ENCODE results near the gene MYO9B.

DNA sequence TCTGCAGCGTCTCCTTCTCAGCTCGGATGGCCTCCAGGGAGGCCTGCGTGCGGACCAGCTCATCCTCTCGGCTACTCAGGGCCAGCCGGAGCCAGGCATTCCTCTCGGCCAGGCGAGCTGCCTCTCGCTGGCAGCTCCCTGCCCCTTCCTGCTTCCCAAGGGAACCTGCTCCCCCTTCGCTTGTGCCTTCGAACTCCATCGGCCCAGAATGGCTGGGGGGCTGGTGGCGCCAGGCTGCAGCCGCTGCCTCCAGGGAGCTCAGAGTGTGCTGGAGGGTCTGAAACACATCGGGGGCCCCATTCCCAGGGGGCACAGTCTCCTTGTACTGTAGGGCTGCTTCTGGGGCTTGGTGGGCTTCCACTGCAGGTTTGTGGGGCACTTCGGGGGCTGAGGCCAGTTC, 187.0 kb downstream of the MYO9B start:
- TF ChIP-seq POLR2AphosphoS5 (IDR thresholded peaks at IDR 0.05; ENCODE audit: borderline replicate concordance, low read depth, low read length) (no peak), EZH2 (IDR thresholded peaks at IDR 0.05) (no peak)
